ENCODE measurements around the gene ETV4.
A peak's percentile ranks its signal among the peaks of the same experiment; 100 is the strongest.
"Not testable (repeated sequence)": the region's sequence is repeated elsewhere in the genome, so short reads cannot be mapped to it uniquely, and the experiment has no call there.

The ETV4 gene

DNA sequence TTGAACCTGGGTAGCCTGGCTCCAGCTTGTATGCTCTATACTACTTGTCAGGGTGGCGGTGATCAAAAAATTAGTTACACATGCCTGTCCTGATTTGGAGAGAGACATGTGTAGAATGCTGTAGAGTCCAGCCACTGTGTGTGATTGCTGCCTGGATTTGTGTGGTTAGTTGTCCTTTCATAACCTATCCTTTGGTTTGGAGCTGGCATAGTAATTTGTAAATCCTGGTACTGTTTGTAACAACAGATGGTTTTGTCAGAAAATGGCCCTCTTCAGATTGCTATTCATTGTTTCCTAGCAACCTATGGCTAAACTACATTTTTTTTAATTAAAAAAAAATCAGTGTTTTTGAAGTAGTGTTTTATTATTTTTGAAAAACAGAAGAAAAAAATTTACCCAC, 30.5 kb downstream of the ETV4 start:
- DNase-seq (ENCODE audit: low spot score) = no peak

- DNase-seq (ENCODE audit: low spot score) = not testable (repeated sequence)
Measured at GRCh38 chr17:43511199-43511598, 34.9 kb downstream of the ETV4 start.

- DNase-seq (ENCODE audit: low spot score) = not testable (repeated sequence)
Measured at GRCh38 chr17:43509440-43509839, 36.7 kb downstream of the ETV4 start.

- no peak for DNase-seq (ENCODE audit: low spot score)
Measured at GRCh38 chr17:43490621-43491020, 55.5 kb downstream of the ETV4 start.

DNA sequence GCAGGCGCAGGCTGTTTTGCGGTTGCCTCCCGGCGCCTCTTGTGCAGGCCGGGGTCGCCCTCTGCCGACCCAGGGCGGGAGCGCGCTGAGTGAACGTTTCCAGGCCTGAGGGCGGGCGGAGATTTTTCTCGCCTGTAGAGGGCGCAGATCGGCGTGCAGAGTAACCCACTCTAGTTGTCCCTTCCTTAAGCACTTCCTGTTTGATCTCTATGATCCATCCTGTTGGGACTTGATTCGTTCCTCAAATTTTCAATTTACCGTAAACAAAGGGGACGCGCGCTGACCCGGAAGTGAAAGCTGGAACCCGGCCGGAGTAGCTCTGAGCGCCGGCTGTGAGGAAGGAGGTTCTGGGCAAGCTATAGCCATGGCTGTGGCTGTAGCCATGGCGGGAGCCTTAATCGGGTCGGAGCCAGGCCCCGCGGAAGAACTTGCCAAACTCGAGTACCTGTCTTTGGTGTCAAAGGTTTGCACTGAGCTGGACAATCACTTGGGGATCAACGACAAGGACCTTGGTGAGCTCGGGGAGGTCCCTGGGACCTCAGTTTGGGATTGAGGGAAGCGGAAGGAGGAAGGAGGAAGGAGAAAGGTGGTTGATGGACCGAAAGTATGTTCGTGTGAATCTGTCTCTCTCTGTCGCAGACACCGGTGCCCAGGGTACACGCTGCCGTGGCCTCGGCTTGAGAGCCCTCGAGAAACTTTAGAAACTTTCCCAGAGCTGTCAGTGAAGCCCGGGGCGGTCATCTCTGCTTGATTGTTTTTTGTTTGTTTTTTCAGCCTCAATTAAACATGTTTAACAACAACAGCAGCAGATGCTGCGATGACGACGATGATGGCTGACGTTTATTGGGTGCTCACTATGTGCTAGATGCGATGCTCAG, 62.2 kb downstream of the ETV4 start, which contains the start of gene DHX8:
TSS of gene DHX8 (plus strand) at position 302 of the 878 bp plus-strand sequence. CDS start at position 365, 63 bp downstream.
- peak; percentile 95 for DNase-seq (ENCODE audit: low spot score)

- DNase-seq (ENCODE audit: low spot score) = no peak
Measured at GRCh38 chr17:43482103-43483012, 63.8 kb downstream of the ETV4 start.

- no peak for DNase-seq (ENCODE audit: low spot score)
Measured at GRCh38 chr17:43479948-43480347, 66.2 kb downstream of the ETV4 start.
